ENCODE results near the gene FKBP3.
"Not testable (repeated sequence)": the region's sequence is repeated elsewhere in the genome, so short reads cannot be mapped to it uniquely, and the experiment has no call there.

Gene FKBP3

GRCh38 chr14:45134051-45134958 is at the start of gene FKBP3:
Gene FKBP3 (minus strand): TSS chr14:45134481. CDS start chr14:45134456, 25 bp downstream.
- peak; percentile 89 to 95 for DNase-seq (ENCODE audit: low read depth in 1 of 2, low spot score in 1 of 2)

- DNase-seq (ENCODE audit: low read depth in 1 of 2, low spot score in 1 of 2), result no peak
Observed at GRCh38 chr14:45181806-45182205, 47.5 kb upstream of the FKBP3 start.

- DNase-seq (ENCODE audit: low read depth in 1 of 2, low spot score in 1 of 2), result no peak
Observed at GRCh38 chr14:45181329-45181728, 47.0 kb upstream of the FKBP3 start.

- DNase-seq (ENCODE audit: low read depth in 1 of 2, low spot score in 1 of 2), result no peak
Observed at GRCh38 chr14:45177076-45177475, 42.8 kb upstream of the FKBP3 start.

- DNase-seq (ENCODE audit: low read depth in 1 of 2, low spot score in 1 of 2), result no peak
Observed at GRCh38 chr14:45169906-45170305, 35.6 kb upstream of the FKBP3 start.

GRCh38 chr14:45156067-45156466 is 21.8 kb upstream of the FKBP3 start:
- DNase-seq (ENCODE audit: low read depth in 1 of 2, low spot score in 1 of 2), result no peak

- DNase-seq (ENCODE audit: low read depth in 1 of 2, low spot score in 1 of 2), result no peak
Observed at GRCh38 chr14:45150386-45150890, 16.2 kb upstream of the FKBP3 start.

GRCh38 chr14:45149602-45150001 is 15.3 kb upstream of the FKBP3 start:
- no peak for DNase-seq (ENCODE audit: low read depth in 1 of 2, low spot score in 1 of 2)

GRCh38 chr14:45145214-45145613 is 10.9 kb upstream of the FKBP3 start:
- no peak for DNase-seq (ENCODE audit: low read depth in 1 of 2, low spot score in 1 of 2)

GRCh38 chr14:45144658-45145057 is 10.4 kb upstream of the FKBP3 start:
- DNase-seq (ENCODE audit: low read depth in 1 of 2, low spot score in 1 of 2), result no peak

- not testable (repeated sequence) for DNase-seq (ENCODE audit: low read depth in 1 of 2, low spot score in 1 of 2)
Observed at GRCh38 chr14:45142083-45142482, 7.8 kb upstream of the FKBP3 start.

- no peak for DNase-seq (ENCODE audit: low read depth in 1 of 2, low spot score in 1 of 2)
Observed at GRCh38 chr14:45140661-45141187, 6.4 kb upstream of the FKBP3 start.

- no peak for DNase-seq (ENCODE audit: low read depth in 1 of 2, low spot score in 1 of 2)
Observed at GRCh38 chr14:45136399-45136798, 2.1 kb upstream of the FKBP3 start.

- DNase-seq (ENCODE audit: low read depth in 1 of 2, low spot score in 1 of 2), result peak; percentile 58 to 75
Observed at GRCh38 chr14:45135659-45136395, 1.5 kb upstream of the FKBP3 start, which contains the start of gene FANCM. Gene FANCM (plus strand): TSS chr14:45135930. CDS start chr14:45136032, 102 bp downstream.

GRCh38 chr14:45135156-45135555 is 875 bp upstream of the FKBP3 start:
- DNase-seq (ENCODE audit: low read depth in 1 of 2, low spot score in 1 of 2), result no peak

GRCh38 chr14:45133683-45134050 is 614 bp downstream of the FKBP3 start:
- no peak for DNase-seq (ENCODE audit: low read depth in 1 of 2, low spot score in 1 of 2)

- DNase-seq (ENCODE audit: low read depth in 1 of 2, low spot score in 1 of 2), result no peak
Observed at GRCh38 chr14:45128963-45129629, 5.2 kb downstream of the FKBP3 start.

- DNase-seq (ENCODE audit: low read depth in 1 of 2, low spot score in 1 of 2), result no peak
Observed at GRCh38 chr14:45125754-45126153, 8.5 kb downstream of the FKBP3 start.

- no peak for DNase-seq (ENCODE audit: low read depth in 1 of 2, low spot score in 1 of 2)
Observed at GRCh38 chr14:45123271-45123670, 11.0 kb downstream of the FKBP3 start.

- DNase-seq (ENCODE audit: low read depth in 1 of 2, low spot score in 1 of 2), result no peak
Observed at GRCh38 chr14:45120096-45120495, 14.2 kb downstream of the FKBP3 start.

GRCh38 chr14:45118594-45118993 is 15.7 kb downstream of the FKBP3 start:
- no peak for DNase-seq (ENCODE audit: low read depth in 1 of 2, low spot score in 1 of 2)

Data from activated T-helper 1 cell treated with anti-CD3 and anti-CD28 coated beads, Interleukin-2, amount 50 U/mL, for 16 hours (primary cell).